Mucosa of rectum (tissue), 2 donors: ENCODE data around the gene RBL2.

Experiments
- H3K27ac ChIP-seq, 2 donors: one replicate each; pipeline ENCODE4 v1.7.0; 2013; ENCODE audit warnings: inconsistent platforms in 2 of 2, low read depth in 2 of 2, low read length in 2 of 2
- H3K27me3 ChIP-seq, 2 donors: one replicate each; pipeline ENCODE4 v1.7.0; 2013; ENCODE audit warnings: low read length in 2 of 2; ENCODE audit not compliant: control insufficient read depth in 2 of 2, insufficient read depth in 2 of 2
- H3K36me3 ChIP-seq, 2 donors: one replicate each; pipeline ENCODE4 v1.7.0; 2013; ENCODE audit warnings: low read length in 2 of 2; ENCODE audit not compliant: control insufficient read depth in 2 of 2, insufficient read depth in 2 of 2
- H3K4me1 ChIP-seq, 2 donors: one replicate each; pipeline ENCODE4 v1.7.0; 2013; ENCODE audit warnings: low read length in 2 of 2, mild to moderate bottlenecking in 1 of 2; ENCODE audit not compliant: control insufficient read depth in 2 of 2, insufficient read depth in 2 of 2
- H3K4me3 ChIP-seq, 2 donors: one replicate each; pipeline ENCODE4 v1.7.0; 2013; ENCODE audit warnings: low read length in 2 of 2
- H3K9ac ChIP-seq, 2 donors: one replicate each; pipeline ENCODE4 v1.7.0; 2013; ENCODE audit warnings: low read length in 2 of 2, low read depth in 1 of 2, mild to moderate bottlenecking in 1 of 2
- H3K9me3 ChIP-seq, 2 donors: one replicate each; pipeline ENCODE4 v1.7.0; 2013; ENCODE audit warnings: low read length in 2 of 2; ENCODE audit not compliant: control insufficient read depth in 2 of 2
- donor health status: healthy.
- donor health status: Normal muscosa, but diverticular disease.

RBL2 gene

DNA sequence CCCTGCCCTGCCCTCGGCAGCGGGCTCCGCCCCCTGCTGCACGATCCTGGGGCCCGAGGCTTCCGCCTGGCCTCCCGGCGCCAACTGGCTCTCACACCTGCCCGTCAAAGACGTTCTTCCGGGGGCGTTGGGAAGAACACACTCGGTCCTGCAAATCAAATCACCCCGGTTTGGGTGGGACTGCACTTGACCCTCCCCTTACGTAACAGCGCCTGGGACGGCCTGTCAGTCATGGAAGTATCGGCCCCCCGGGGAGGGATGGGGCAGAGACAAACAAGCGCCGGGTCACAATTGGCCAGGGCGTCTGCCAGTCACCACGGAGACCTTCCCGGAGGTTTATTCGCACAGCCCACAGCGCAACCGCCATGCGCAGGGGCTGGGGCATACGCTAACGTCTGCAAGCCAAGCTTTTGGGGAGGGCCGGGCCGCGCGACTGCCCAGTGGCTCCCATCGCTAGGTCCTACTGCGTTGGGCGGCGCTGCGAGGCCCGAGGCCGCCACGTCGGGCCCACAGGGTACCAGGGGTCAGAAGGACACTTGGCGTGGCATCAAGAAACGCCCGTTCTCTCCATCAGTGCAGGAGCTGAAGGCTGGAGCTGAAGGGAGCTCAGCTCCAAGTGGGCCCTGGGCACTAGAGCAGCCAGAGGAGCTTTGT, 69.1 kb downstream of the RBL2 start:
- Histone ChIP-seq H3K27me3 (no peaks in the 10 kb centered on the region), H3K4me1 (peaks cover 25 to 30% of the 10 kb centered on the region in 2 donors), H3K9me3 (no peaks in the 10 kb centered on the region), H3K9ac (peak overlapping the region; percentile 79 to 90), H3K27ac (peak overlapping the region; percentile 98 to 99), H3K4me3 (peak overlapping the region; percentile 79 to 86), H3K36me3 (no peaks in the 10 kb centered on the region)

- Histone ChIP-seq H3K9ac (peak overlapping the region; percentile 61 to 90), H3K27ac (peak overlapping the region; percentile 98 to 99), H3K9me3 (no peaks in the 10 kb centered on the region), H3K4me1 (peaks cover 23 to 25% of the 10 kb centered on the region in 2 donors), H3K4me3 (peak overlapping the region; percentile 69 to 79), H3K36me3 (no peaks in the 10 kb centered on the region), H3K27me3 (no peaks in the 10 kb centered on the region)
Measured at GRCh38 chr16:53503991-53504663, 69.9 kb downstream of the RBL2 start.

DNA sequence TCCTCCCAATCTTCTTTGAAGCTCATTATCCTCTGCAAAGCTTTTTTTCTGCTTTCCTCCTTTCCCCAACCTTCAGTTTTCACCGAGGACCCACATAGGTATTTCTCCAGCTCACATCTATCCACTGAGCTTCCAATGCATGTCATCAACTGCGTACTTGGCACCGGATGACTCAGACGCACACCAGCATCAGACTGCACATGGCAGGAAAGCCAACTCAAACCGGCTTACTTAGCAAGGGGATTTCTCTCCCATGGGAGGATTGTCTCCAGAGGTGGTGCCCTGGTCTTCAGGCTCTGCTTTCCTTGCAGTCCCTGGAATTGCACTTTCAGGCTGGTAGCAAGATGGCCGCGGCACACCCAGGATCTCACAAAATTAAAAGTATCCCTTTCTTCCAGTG, 70.4 kb downstream of the RBL2 start:
- Histone ChIP-seq H3K36me3 (no peaks in the 10 kb centered on the region), H3K9ac (peak overlapping the region in 1 of 2 donors; percentile 90)

DNA sequence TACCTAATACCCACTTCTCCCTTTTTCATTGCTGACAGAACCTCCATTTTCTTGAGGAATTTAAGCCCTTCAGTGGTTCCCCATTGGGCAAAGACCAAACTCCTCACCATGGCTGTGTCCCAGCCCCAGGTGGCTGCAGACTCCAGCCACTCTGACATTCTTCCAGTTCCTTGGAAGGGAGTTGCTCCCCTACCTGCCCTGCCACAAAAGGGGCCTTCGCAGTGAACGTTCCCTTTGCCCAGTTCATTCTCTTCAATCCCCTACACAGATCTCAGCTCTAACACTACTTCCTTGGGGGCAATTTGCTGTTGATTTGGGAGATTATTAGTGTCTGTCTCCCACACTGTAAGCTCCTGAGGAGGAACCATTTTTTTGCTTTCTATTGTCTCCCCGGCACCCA, 72.0 kb downstream of the RBL2 start:
- Histone ChIP-seq H3K4me1 (peaks cover 18 to 21% of the 10 kb centered on the region in 2 donors), H3K36me3 (no peaks in the 10 kb centered on the region), H3K4me3 (no peak overlapping the region), H3K27ac (no peak overlapping the region), H3K9ac (no peak overlapping the region), H3K27me3 (no peaks in the 10 kb centered on the region), H3K9me3 (no peaks in the 10 kb centered on the region)

More for the DNA sequence above, 70.4 kb downstream of the RBL2 start:
- Histone ChIP-seq H3K4me1 (peaks cover 21 to 25% of the 10 kb centered on the region in 2 donors), H3K27ac (peak overlapping the region; percentile 98 to 99), H3K9me3 (no peaks in the 10 kb centered on the region), H3K4me3 (peak overlapping the region in 1 of 2 donors; percentile 79), H3K27me3 (no peaks in the 10 kb centered on the region)

GRCh38 chr16:53507464-53508179, 73.4 kb downstream of the RBL2 start:
- no peak overlapping the region for H3K4me3 ChIP-seq
- H3K9me3 ChIP-seq: no peaks in the 10 kb centered on the region
- peaks cover 7 to 14% of the 10 kb centered on the region in 2 donors for H3K4me1 ChIP-seq
- H3K27ac ChIP-seq: no peak overlapping the region
- no peaks in the 10 kb centered on the region for H3K36me3 ChIP-seq
- no peaks in the 10 kb centered on the region for H3K27me3 ChIP-seq
- no peak overlapping the region for H3K9ac ChIP-seq

DNA sequence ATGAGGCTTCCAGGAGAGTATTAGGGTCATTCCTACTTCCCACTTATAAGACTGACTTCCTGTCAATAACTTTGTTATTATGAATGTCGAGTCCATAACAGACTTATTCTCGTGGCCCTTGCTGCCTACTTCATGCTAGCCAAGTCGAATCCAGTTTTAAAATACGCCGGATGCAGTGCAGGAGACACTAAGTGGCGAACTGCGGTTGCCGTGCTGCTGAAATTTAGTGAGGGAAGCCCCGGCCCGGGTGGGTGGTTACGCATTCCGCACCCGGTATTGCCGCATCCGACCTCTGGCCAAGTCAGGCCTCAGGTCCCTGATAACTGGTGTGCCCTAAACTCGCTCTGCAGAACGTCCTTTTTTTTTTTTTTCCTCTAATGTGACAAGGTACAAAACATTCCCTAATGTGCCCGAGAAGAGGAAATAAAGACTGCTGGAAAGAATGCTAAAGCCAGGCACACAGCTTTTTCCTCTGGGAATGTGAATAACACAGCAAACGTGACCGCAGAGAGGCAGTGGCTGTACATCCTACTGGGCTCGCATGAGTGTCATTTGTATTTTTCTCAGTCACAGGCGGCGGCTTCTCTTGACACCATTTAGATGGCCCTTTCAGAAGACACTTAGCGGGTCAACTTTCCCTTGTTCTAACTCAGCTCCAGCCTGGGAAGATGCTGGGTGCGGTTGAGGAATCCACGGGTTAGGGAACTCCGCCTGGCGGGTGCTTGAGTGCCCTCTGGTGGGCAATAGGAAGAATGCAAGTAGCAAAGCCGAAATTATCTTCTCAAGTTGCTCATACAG, 75.8 kb downstream of the RBL2 start:
- Histone ChIP-seq H3K4me1 (peaks cover 0 to 5% of the 10 kb centered on the region in 2 donors), H3K27me3 (no peaks in the 10 kb centered on the region), H3K9ac (no peak overlapping the region), H3K4me3 (peak overlapping the region in 1 of 2 donors; percentile 20), H3K27ac (no peak overlapping the region), H3K9me3 (no peaks in the 10 kb centered on the region), H3K36me3 (no peaks in the 10 kb centered on the region)

GRCh38 chr16:53510704-53511070, 76.4 kb downstream of the RBL2 start:
- Histone ChIP-seq H3K9me3 (no peaks in the 10 kb centered on the region), H3K9ac (no peak overlapping the region), H3K27me3 (no peaks in the 10 kb centered on the region), H3K27ac (no peak overlapping the region), H3K36me3 (no peaks in the 10 kb centered on the region), H3K4me3 (no peak overlapping the region), H3K4me1 (peaks cover 0 to 5% of the 10 kb centered on the region in 2 donors)

DNA sequence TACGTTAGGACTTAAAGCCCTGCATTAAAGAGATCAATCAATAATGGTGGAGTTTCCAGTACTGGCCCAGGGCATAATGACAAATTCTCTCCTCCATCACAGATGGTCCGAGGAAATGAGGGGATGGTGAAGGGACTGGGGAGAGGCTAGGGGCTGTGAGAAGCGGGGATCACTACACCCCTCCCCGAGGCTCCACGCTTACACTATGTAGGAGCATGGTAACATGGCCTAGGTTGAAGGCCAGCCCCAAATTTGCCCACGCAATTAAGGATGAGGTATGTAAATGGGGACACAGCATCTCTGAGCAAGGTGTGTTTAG, 76.8 kb downstream of the RBL2 start:
- Histone ChIP-seq H3K36me3 (no peaks in the 10 kb centered on the region), H3K4me1 (peaks cover 0 to 5% of the 10 kb centered on the region in 2 donors), H3K9me3 (no peaks in the 10 kb centered on the region), H3K27ac (no peak overlapping the region), H3K9ac (peak overlapping the region in 1 of 2 donors; percentile 34), H3K4me3 (no peak overlapping the region), H3K27me3 (no peaks in the 10 kb centered on the region)

DNA sequence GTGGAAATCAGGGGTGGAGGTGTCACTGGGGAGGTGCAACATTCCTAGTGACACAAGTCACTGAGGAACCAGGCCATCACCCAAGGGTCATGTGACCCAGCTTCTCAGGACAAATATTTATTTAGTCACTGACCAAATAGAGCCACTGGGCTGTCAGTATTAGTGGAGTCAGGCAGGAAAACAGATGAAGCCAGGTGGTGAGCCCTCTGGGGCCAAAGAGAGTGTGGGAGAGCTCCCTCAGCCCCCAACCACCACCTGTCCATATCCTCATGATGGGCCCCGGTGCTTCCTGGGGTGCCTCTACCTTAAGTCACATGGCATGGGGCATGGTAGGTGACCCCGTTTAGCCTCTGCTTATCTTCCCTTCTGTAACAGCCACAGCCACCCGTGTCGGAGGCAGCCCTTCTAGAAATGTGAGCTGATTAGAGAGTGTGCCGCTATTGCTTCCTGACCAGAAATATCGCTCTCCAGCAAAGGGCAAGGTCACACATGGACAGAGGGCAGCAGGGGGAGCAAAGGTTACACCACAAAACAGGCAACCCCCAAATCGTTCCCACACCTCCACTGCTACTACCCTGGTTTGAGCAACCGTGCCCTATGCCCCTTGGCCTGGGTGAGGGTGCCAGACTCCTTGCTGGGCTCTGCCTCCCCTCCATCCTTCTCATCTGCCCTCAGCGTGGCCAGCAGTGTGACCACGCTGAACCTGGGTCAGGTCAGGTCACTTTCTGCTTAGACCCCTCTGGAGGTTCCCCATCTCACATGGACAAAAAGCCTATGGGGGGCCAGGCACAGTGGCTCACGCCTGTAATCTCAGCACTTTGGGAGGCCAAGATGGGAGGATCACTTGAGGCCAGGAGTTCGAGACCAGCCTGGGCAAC, 77.4 kb downstream of the RBL2 start:
- Histone ChIP-seq H3K27me3 (no peaks in the 10 kb centered on the region), H3K36me3 (no peaks in the 10 kb centered on the region), H3K9ac (peak overlapping the region in 1 of 2 donors; percentile 34), H3K4me3 (no peak overlapping the region), H3K9me3 (no peaks in the 10 kb centered on the region), H3K27ac (no peak overlapping the region), H3K4me1 (peaks cover 0 to 5% of the 10 kb centered on the region in 2 donors)
